Mesenchymal stem cell (in vitro differentiated cells and primary cell): ENCODE measurements around the gene TRPC4AP.

Source experiments
- DNase-seq: peaks from one replicate; pipeline ENCODE4 v3.0.0-alpha.2; 2013
- H2AFZ ChIP-seq: one replicate; pipeline ENCODE4 v1.6.1; 2013; ENCODE audit warnings: low read depth, mild to moderate bottlenecking, control low read depth, inconsistent platforms, low read length, moderate library complexity
- H2AK5ac ChIP-seq: 2 replicates; pipeline ENCODE4 v1.6.1; 2013; ENCODE audit warnings: low read length, moderate library complexity, mild to moderate bottlenecking, inconsistent platforms; ENCODE audit not compliant: severe bottlenecking
- H2BK120ac ChIP-seq: one replicate; pipeline ENCODE4 v1.6.1; 2013; ENCODE audit warnings: low read depth, mild to moderate bottlenecking, inconsistent platforms, low read length, moderate library complexity
- H2BK12ac ChIP-seq, 2 experiments: one replicate each; pipeline ENCODE4 v1.6.1; 2013; ENCODE audit warnings: inconsistent platforms in 2 of 2, low read length in 2 of 2, mild to moderate bottlenecking in 2 of 2, moderate library complexity in 2 of 2, control low read depth in 1 of 2
- H2BK15ac ChIP-seq: one replicate; pipeline ENCODE4 v1.6.1; 2013; ENCODE audit warnings: mild to moderate bottlenecking, low read depth, inconsistent platforms; ENCODE audit not compliant: poor library complexity, severe bottlenecking
- H2BK5ac ChIP-seq: 2 replicates; pipeline ENCODE4 v1.6.1; 2013; ENCODE audit warnings: low read depth, mild to moderate bottlenecking, low read length, control low read depth, inconsistent platforms; ENCODE audit not compliant: poor library complexity, severe bottlenecking
- H3K14ac ChIP-seq, 2 experiments: one replicate each; pipeline ENCODE4 v1.6.1; 2013; ENCODE audit warnings: inconsistent platforms in 2 of 2, low read length in 2 of 2, control low read depth in 1 of 2, mild to moderate bottlenecking in 1 of 2, moderate library complexity in 1 of 2
- H3K18ac ChIP-seq, 2 experiments: one replicate each; pipeline ENCODE4 v1.6.1; 2013; ENCODE audit warnings: inconsistent platforms in 2 of 2, low read length in 2 of 2, control low read depth in 1 of 2, low read depth in 1 of 2, mild to moderate bottlenecking in 1 of 2
- H3K23ac ChIP-seq, 2 experiments: one replicate each; pipeline ENCODE4 v1.6.1; 2013; ENCODE audit warnings: inconsistent platforms in 2 of 2, low read length in 2 of 2, mild to moderate bottlenecking in 2 of 2, moderate library complexity in 2 of 2, control low read depth in 1 of 2
- H3K27ac ChIP-seq: 2 replicates; pipeline ENCODE4 v1.5.1; 2013; ENCODE audit warnings: mild to moderate bottlenecking, moderate library complexity, low read length, control low read depth, inconsistent platforms; ENCODE audit not compliant: poor library complexity, severe bottlenecking
- H3K27me3 ChIP-seq, 2 experiments: 2 replicates each; pipeline versions ENCODE4 v1.6.1 to v1.7.0; 2013; ENCODE audit warnings: low read length in 2 of 2, mild to moderate bottlenecking in 2 of 2, moderate library complexity in 2 of 2, control low read depth in 1 of 2, inconsistent platforms in 1 of 2; ENCODE audit not compliant: control insufficient read depth in 1 of 2, insufficient read depth in 1 of 2
- H3K36me3 ChIP-seq, 2 experiments: 2 replicates each; pipeline versions ENCODE4 v1.6.1 to v1.7.0; 2013; ENCODE audit warnings: low read length in 2 of 2, control low read depth in 1 of 2, inconsistent platforms in 1 of 2, low read depth in 1 of 2, mild to moderate bottlenecking in 1 of 2; ENCODE audit not compliant: insufficient read depth in 2 of 2, control insufficient read depth in 1 of 2
- H3K4ac ChIP-seq, 2 experiments: one replicate each; pipeline ENCODE4 v1.6.1; 2013; ENCODE audit warnings: inconsistent platforms in 2 of 2, low read length in 2 of 2, mild to moderate bottlenecking in 2 of 2, moderate library complexity in 2 of 2, control low read depth in 1 of 2, low read depth in 1 of 2
- H3K4me1 ChIP-seq: 2 replicates; pipeline ENCODE4 v1.6.1; 2013; ENCODE audit warnings: low read depth, low read length, control low read depth; ENCODE audit not compliant: control insufficient read depth, insufficient read depth
- H3K4me2 ChIP-seq: 2 replicates; pipeline ENCODE4 v1.6.1; 2013; ENCODE audit warnings: low read length, mild to moderate bottlenecking, inconsistent platforms; ENCODE audit not compliant: poor library complexity, severe bottlenecking
- H3K4me3 ChIP-seq, 2 experiments: 2 replicates each; pipeline versions ENCODE4 v1.5.1 to v1.7.0; 2013; ENCODE audit warnings: low read length in 2 of 2, mild to moderate bottlenecking in 2 of 2, control low read depth in 1 of 2, low read depth in 1 of 2; ENCODE audit not compliant: insufficient read depth in 1 of 2
- H3K79me1 ChIP-seq: replicated peaks from 2 replicates; pipeline ENCODE4 v1.6.1; 2013; ENCODE audit warnings: mild to moderate bottlenecking, control low read depth, low read length, inconsistent platforms; ENCODE audit not compliant: poor library complexity, severe bottlenecking
- H3K9ac ChIP-seq: 2 replicates; pipeline ENCODE4 v1.7.0; 2013; ENCODE audit warnings: mild to moderate bottlenecking, low read length, moderate library complexity
- H3K9me3 ChIP-seq: 2 replicates; pipeline ENCODE4 v1.7.0; 2013; ENCODE audit warnings: mild to moderate bottlenecking, low read length; ENCODE audit not compliant: control insufficient read depth
- H4K8ac ChIP-seq: one replicate; pipeline ENCODE4 v1.6.1; 2013; ENCODE audit warnings: inconsistent platforms, mild to moderate bottlenecking, low read length, moderate library complexity
- H4K91ac ChIP-seq: one replicate; pipeline ENCODE4 v1.6.1; 2013; ENCODE audit warnings: mild to moderate bottlenecking, low read length, inconsistent platforms
- WGBS: methylation state at CpG from one replicate; pipeline ENCODE4 v1.1.7; 2013; ENCODE audit warnings: mixed read lengths; 5-methylcytosine and 5-hydroxymethylcytosine counted together

TRPC4AP gene

DNA sequence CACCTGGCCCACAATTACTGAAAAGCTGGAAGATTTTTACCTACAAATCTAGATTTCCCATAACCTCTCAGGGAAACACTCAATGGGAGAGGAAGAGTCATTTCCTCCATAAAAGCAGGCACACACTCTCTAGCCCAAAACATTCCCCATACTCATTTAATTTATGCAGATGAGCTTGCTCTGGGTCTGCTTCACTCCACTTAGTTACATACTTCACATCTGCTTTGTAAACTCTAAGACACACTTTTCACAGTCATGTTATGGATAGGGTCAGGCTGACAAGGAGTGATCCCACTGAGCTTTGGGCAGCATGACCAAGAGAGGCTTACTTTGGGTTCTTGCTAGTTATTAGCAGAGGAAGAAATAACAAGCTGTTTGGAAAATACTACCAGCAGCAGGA, 27.4 kb downstream of the TRPC4AP start:
- Histone ChIP-seq H3K18ac (no peak overlapping the region), H3K4me2 (no peak overlapping the region), H3K79me1 (peaks cover 5% of the 10 kb centered on the region), H3K4me3 (no peak overlapping the region), H4K8ac (no peak overlapping the region), H3K36me3 (peaks cover 6 to 55% of the 10 kb centered on the region in 2 experiments), H3K4ac (no peak overlapping the region), H3K27ac (no peak overlapping the region), H2BK5ac (no peak overlapping the region), H2AFZ (no peak overlapping the region), H3K14ac (no peak overlapping the region), H2AK5ac (no peak overlapping the region), H2BK15ac (no peak overlapping the region), H4K91ac (no peak overlapping the region), H3K9ac (no peak overlapping the region), H2BK12ac (no peak overlapping the region), H2BK120ac (no peak overlapping the region), H3K23ac (no peak overlapping the region), H3K27me3 (no peaks in the 10 kb centered on the region), H3K9me3 (no peaks in the 10 kb centered on the region), H3K4me1 (no peaks in the 10 kb centered on the region)
- no peak for DNase-seq

DNA sequence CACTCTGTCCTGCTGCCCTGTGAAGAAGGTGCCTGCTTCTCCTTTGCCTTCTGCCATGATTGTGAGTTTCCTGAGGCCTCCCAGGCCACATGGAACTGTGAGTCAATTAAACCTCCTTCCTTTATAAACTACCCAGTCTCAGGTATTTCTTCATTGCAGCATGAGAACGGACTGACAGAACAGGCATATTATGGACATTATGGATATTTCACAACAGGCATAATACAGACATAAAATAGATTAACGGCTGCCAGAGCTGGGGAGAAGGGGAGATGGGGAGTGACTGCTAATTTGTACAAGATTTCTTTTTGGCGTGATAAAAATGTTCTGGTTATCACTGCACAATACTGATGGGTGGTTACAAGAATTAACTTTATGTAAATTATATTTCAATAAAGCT, 29.4 kb downstream of the TRPC4AP start:
- Histone ChIP-seq H3K18ac (no peak overlapping the region), H3K4me1 (no peaks in the 10 kb centered on the region), H4K91ac (no peak overlapping the region), H2BK5ac (no peak overlapping the region), H2AFZ (no peak overlapping the region), H2BK12ac (no peak overlapping the region), H4K8ac (no peak overlapping the region), H3K23ac (no peak overlapping the region), H3K14ac (no peak overlapping the region), H3K4me2 (no peak overlapping the region), H3K4ac (no peak overlapping the region), H3K36me3 (peaks cover 3 to 51% of the 10 kb centered on the region in 2 experiments), H2AK5ac (no peak overlapping the region), H3K4me3 (no peak overlapping the region), H2BK15ac (no peak overlapping the region), H3K9me3 (no peaks in the 10 kb centered on the region), H3K27me3 (no peaks in the 10 kb centered on the region), H3K79me1 (peaks cover 5% of the 10 kb centered on the region), H2BK120ac (no peak overlapping the region), H3K27ac (no peak overlapping the region), H3K9ac (no peak overlapping the region)
- 100% methylated on average over 3 of the region's 3 CpGs for WGBS
- DNase-seq: no peak

DNA sequence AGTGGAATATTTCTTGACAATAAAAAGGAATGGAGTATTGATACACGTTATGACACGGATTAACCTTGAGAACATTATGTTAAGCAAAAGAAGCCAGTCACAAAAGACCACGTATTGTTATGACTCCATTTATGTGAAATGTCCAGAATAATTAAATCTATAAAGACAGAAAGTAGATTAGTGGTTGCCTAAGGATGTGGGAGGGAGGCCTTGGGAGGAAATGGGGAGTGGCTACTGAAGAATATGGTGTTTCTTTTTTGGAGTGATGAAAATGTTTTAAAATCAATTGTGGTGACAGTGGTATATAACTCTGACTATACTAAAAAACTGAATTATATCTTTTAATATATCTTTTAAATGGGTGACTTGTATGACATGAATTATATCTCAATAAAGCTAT, 30.1 kb downstream of the TRPC4AP start:
- H4K91ac ChIP-seq: no peak overlapping the region
- no peak overlapping the region for H3K4ac ChIP-seq
- H3K79me1 ChIP-seq: peaks cover 6% of the 10 kb centered on the region
- no peak overlapping the region for H2AK5ac ChIP-seq
- no peak overlapping the region for H3K18ac ChIP-seq
- no peak overlapping the region for H3K14ac ChIP-seq
- no peaks in the 10 kb centered on the region for H3K27me3 ChIP-seq
- H3K4me3 ChIP-seq: no peak overlapping the region
- H2AFZ ChIP-seq: no peak overlapping the region
- no peak for DNase-seq
- no peak overlapping the region for H2BK120ac ChIP-seq
- no peak overlapping the region for H3K4me2 ChIP-seq
- no peak overlapping the region for H3K27ac ChIP-seq
- no peak overlapping the region for H4K8ac ChIP-seq
- H3K9ac ChIP-seq: no peak overlapping the region
- H3K4me1 ChIP-seq: no peaks in the 10 kb centered on the region
- no peak overlapping the region for H2BK5ac ChIP-seq
- H2BK15ac ChIP-seq: no peak overlapping the region
- H3K23ac ChIP-seq: no peak overlapping the region
- 100% methylated on average over 3 of the region's 3 CpGs for WGBS
- H3K9me3 ChIP-seq: no peaks in the 10 kb centered on the region
- peaks cover 3 to 51% of the 10 kb centered on the region in 2 experiments for H3K36me3 ChIP-seq
- H2BK12ac ChIP-seq: no peak overlapping the region

DNA sequence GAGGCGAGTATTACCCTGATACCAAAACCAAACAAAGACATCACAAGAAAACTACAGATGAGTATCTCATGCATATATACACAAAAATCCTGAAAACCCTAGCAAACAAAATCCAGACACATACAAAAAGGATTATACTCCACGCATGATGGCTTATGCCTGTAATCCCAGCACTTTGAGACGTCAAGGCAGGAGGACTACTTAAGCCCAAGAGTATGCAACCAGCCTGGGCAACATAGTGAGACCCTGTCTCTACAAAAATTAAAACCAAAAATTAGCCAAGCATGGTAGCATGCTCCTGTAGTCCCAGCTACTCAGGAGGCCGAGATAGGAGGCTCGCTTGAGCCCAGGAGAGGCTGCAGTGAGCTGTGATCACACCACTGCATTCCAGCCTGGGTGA, 32.4 kb downstream of the TRPC4AP start:
- H3K27me3 ChIP-seq: no peaks in the 10 kb centered on the region
- H2BK12ac ChIP-seq: no peak overlapping the region
- no peak overlapping the region for H4K8ac ChIP-seq
- H2BK120ac ChIP-seq: no peak overlapping the region
- no peak overlapping the region for H3K4me2 ChIP-seq
- no peaks in the 10 kb centered on the region for H3K4me1 ChIP-seq
- H3K4me3 ChIP-seq: no peak overlapping the region
- H2AK5ac ChIP-seq: no peak overlapping the region
- H3K79me1 ChIP-seq: peaks cover 10% of the 10 kb centered on the region
- H3K14ac ChIP-seq: no peak overlapping the region
- H2BK5ac ChIP-seq: no peak overlapping the region
- H3K18ac ChIP-seq: no peak overlapping the region
- H2BK15ac ChIP-seq: no peak overlapping the region
- H3K9me3 ChIP-seq: no peaks in the 10 kb centered on the region
- H3K4ac ChIP-seq: no peak overlapping the region
- no peak for DNase-seq
- H3K23ac ChIP-seq: no peak overlapping the region
- 97% methylated on average over 5 of the region's 5 CpGs for WGBS
- H4K91ac ChIP-seq: no peak overlapping the region
- H3K9ac ChIP-seq: no peak overlapping the region
- H2AFZ ChIP-seq: no peak overlapping the region
- no peak overlapping the region for H3K27ac ChIP-seq
- H3K36me3 ChIP-seq: peaks cover 3 to 50% of the 10 kb centered on the region in 2 experiments
